SK-N-MC (cell line): ENCODE measurements around the gene FAM50A.

Experiments
- EZH2 ChIP-seq: fragments of 200-600 bp; sonication (generic); IDR thresholded peaks from one replicate; pipeline ENCODE4 v1.6.1; 2017; ENCODE audit warnings: antibody characterized with exemption
- POLR2AphosphoS5 ChIP-seq: IDR thresholded peaks from 2 replicates; pipeline ENCODE4 v1.6.1; 2012; ENCODE audit warnings: mild to moderate bottlenecking, low read depth, low read length, borderline replicate concordance

DNA sequence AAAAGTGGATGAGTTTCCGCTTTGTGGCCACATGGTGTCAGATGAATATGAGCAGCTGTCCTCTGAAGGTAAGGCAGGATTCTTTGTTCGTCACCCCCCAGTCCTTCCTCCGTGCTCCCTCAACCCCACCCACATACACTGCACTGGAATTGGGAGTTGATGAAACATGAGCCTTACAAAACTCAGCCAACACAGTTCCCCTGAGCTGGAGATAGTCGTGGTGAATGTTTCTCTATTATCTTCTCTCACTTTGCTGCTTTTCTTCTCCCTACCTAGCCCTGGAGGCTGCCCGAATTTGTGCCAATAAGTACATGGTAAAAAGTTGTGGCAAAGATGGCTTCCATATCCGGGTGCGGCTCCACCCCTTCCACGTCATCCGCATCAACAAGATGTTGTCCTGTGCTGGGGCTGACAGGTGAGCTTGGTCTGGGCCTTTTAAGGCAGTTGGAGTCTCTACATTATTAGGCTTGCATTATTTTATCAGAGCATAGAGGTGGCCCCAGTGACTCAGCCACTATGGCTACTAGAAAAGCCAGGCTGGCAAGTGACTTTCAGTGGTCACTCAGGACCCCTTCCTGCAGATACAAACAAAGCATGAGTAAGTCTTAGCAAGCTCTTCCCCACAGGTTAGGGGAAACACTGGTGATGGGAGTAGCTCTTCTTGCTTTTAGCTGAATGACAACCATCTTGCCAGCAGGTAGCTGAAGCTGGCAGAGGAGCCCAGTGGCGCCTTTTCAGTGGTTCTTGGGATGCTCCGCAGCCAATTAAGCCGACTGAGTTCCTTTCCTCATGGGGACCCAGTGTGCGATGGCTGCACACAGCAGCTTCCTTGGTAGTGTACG lies 44.2 kb upstream of the FAM50A start:
- no peak for TF ChIP-seq EZH2
- TF ChIP-seq POLR2AphosphoS5, result 0 out of 2 replicates have a peak, but pooled peaks have one; percentile 4
